Gastroesophageal sphincter (tissue), 3 donors: ENCODE data around the gene GRK3.

ENCODE experiments used
- CTCF ChIP-seq, 4 experiments: fragments of 200-600 bp in 2 of 4; fragments of 450-650 bp in 2 of 4; sonication (generic) in 1 of 4; IDR thresholded peaks; one replicate each; pipeline ENCODE4 v1.5.1; 2017 to 2019; ENCODE audit warnings: antibody characterized with exemption in 4 of 4, mild to moderate bottlenecking in 2 of 4, moderate library complexity in 2 of 4
- EP300 ChIP-seq: sonication (generic); formaldehyde crosslinking; IDR thresholded peaks from one replicate; pipeline ENCODE4 v1.6.1; 2017; ENCODE audit warnings: antibody characterized with exemption, mild to moderate bottlenecking
- POLR2A ChIP-seq, 2 donors: fragments of 450-650 bp; IDR thresholded peaks; one replicate each; pipeline ENCODE4 v1.6.1; 2017; ENCODE audit warnings: antibody characterized with exemption in 2 of 2, mild to moderate bottlenecking in 2 of 2, moderate library complexity in 1 of 2
- POLR2AphosphoS5 ChIP-seq: sonication (generic); formaldehyde crosslinking; IDR thresholded peaks from one replicate; pipeline ENCODE4 v1.6.1; 2017; ENCODE audit warnings: antibody characterized with exemption

GRCh38 chr22:25722626-25723025 lies 158.2 kb downstream of the GRK3 start:
- TF ChIP-seq CTCF (IDR thresholded peaks at IDR 0.05) (no peak), POLR2AphosphoS5 (no peak), EP300 (no peak), POLR2A (IDR thresholded peaks at IDR 0.05) (no peak)
